RCC 7860 (cell line): ENCODE measurements around the gene AGRN.
A peak's percentile ranks its signal among the peaks of the same experiment; 100 is the strongest.
"Not testable (repeated sequence)": the region's sequence is repeated elsewhere in the genome, so short reads cannot be mapped to it uniquely, and the experiment has no call there.

Source experiments
- DNase-seq: peaks from one replicate; pipeline ENCODE4 v3.0.0-alpha.2; 2015; ENCODE audit warnings: low spot score
- FAIRE-seq: peaks from 2 replicates; lab custom pipeline; 2012; peaks lifted over from hg19 to GRCh38; lab: Jason Lieb, UNC

AGRN gene

DNA sequence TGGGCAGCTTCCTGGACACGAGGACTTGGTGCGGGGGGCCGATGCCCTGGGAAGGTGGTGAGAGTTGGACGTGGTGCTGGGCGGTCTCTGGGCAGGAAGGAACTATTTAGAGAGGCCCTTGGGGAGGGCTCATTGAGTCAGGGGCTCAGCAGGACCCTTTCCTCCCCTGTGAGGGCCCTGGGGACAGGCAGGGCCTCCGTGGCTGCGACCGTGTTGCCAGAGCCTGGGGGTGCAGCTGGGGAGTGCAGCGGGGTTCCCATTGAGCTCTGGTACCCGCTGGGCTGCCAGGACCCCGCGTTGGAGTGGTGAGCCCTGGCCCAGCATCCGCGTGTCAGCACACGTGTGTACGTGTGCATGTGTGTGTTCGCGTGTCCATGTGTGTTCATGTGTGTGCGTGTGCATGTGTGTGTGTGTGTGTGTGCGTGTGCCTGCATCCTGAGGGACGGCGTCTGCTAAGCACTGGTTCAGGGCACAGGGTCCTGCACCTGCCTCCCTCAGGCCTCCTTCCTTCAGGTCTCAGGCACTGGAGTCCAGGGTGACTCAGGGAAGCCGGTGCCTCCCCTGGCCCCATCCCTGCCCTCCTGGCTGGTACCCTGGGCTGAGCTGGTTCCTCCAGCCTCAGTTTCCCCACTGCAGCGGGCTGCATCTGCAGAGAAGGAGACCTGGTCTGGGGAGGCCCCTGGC is 43.5 kb downstream of the AGRN start:
- FAIRE-seq (no peak), DNase-seq (no peak)

GRCh38 chr1:1063945-1064831 is 44.3 kb downstream of the AGRN start:
- DNase-seq (peak; percentile 95), FAIRE-seq (peak; percentile 67)

GRCh38 chr1:1065265-1065939 is 45.5 kb downstream of the AGRN start:
- DNase-seq (no peak), FAIRE-seq (no peak)

GRCh38 chr1:1065940-1066304 is 46.0 kb downstream of the AGRN start:
- not testable (repeated sequence) for DNase-seq, FAIRE-seq

DNA sequence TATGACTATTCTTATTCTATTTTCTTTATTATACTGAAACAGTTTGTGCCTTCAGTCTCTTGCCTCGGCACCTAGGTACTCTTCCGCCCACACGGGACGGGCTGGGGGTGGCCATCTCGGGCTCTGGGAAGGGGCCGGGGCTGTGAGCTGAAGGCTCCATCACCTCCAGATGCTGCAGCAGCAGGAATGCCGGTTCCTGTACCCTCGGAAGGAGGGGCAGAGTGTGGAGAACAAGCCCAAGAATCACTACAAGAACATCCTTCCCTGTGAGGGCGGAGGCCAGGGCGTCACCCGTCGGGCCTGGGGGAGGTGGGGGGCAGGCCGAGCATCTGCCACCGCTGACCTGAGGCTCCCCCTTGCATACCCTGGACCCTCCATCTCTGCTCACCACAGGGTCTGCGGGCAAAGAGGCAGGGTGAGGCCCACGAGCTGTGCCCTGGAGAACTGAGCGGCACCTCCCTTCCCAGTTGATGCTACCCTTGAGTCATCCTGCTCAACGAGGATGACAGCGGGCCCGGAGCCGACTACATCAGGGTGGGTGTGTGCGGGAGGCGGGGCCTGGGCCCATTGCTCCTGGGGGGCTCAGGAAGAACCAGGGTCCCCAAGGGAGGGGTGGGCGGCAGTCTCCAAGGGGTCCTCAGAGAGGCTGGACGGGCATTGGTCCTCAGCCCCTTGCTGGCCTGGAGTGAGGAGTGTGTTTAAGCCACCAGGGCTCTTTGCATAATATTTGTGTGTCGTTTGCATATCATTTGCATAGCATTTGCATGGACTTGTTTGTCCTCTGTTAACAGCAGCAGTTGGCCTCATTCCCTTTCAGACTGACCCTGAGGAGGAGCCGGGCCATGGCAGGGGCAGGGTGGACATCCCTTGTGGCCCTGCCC is 46.7 kb downstream of the AGRN start:
- FAIRE-seq (no peak), DNase-seq (no peak)

DNA sequence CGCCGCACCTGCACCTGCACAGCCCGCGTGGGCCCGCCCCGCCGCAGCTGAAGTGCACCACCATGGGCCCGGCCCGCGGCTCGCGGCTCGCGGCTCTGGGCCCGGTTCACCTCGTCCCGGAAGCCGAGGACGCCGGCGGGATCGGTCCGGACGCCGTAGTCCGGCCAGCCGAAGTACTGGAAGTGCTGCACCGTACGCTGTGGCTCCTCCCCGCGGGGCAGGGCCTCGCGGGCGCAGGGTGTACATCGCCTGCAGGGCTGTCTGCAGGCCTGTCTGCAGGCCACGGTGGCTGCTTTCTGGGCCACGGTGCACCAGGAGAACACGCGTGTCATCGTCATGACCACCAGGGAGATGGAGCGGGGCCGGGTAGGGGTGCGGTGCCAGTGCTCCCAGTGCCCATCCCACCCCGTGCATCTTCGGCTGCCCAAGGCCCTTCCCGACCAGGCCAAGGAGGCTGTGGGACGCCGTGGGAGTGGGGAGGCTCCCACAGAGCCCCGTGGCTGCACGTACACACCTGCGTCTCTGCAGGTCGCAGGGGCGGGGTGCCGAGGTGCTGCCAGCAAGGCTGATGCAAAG is 47.5 kb downstream of the AGRN start:
- FAIRE-seq (no peak), DNase-seq (no peak)

- FAIRE-seq, result no peak
- no peak for DNase-seq
These were observed 48.1 kb downstream of the AGRN start for GRCh38 chr1:1067860-1068516.

DNA sequence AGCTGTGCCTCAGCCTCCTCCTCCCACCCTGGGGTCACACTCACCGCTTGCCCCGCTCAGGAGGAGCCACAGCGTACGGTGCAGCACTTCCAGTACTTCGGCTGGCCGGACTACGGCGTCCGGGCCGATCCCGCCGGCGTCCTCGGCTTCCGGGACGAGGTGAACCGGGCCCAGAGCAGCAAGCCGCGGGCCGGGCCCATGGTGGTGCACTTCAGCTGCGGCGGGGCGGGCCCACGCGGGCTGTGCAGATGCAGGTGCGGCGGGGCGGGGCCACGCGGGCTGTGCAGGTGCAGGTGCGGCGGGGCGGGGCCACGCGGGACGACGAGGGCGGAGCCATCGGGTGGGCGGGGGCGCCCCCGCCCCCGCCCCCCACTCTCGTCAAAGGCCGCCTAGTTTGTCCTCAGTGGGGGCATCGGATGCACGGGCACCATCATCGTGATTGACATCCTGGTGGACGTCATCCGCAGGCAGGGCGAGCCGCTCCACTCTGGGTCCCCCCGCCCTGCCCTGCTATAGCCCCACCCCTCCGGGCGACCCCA is 48.7 kb downstream of the AGRN start:
- FAIRE-seq, result no peak
- DNase-seq, result no peak

GRCh38 chr1:1069056-1069710 is 49.3 kb downstream of the AGRN start:
- DNase-seq, result peak; percentile 68
- no peak for FAIRE-seq

GRCh38 chr1:1069711-1070676 is 50.1 kb downstream of the AGRN start:
- peak; percentile 64 for DNase-seq
- FAIRE-seq, result peak; percentile 15

- FAIRE-seq (no peak), DNase-seq (no peak)
These were observed 51.8 kb downstream of the AGRN start for GRCh38 chr1:1071486-1072298.

- no peak for DNase-seq
- FAIRE-seq, result no peak
These were observed 52.5 kb downstream of the AGRN start for GRCh38 chr1:1072299-1072848.

DNA sequence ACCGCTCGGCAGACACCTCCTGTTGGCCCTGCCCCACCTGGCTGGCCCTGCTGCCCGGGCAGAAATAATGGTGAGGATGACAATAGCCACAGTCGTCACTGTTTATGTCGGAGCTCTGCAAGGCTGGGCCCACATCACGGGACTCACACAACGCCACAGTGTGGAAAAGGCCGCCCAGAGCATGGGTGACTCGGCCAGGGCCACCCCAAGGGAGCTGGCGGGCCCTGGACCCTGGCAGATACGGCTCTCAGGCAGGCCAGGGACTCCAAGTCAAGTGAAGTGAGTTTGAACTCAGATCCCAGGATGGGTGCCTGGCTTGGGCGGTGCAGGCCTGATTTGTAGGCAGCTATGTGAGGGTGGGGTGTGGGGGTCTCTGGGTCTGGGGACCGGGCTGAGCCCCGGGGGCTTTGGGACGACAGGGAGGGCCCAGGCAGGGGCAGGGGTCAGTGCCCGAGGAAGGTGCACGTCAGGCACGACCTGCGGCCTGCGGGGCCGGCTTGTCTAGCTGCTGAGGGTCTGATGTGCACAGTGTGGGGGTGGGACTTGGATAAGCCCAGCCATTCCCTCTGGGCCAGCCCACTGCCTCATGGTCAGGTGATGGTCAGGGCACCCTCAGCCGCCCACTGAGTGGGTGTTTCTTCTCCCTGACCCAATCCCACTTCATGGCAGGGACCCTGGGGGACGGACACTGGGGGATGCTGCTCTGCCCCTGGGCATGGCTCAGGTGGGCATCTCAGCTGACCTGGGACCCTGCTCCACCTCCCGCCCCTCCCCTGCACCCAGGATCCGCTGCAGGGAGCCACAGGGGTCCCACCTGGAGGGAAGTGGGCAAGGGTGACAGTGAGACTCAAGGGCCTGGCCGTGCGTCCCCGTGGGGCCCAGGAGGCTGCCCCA is 53.2 kb downstream of the AGRN start:
- FAIRE-seq (no peak), DNase-seq (no peak)

GRCh38 chr1:1073743-1074587 is 54.0 kb downstream of the AGRN start, which contains the start of gene RNF223:
RNF223 (minus strand) TSS chr1:1074306; CDS start chr1:1072566, 1,740 bp downstream.
- FAIRE-seq (no peak), DNase-seq (no peak)
